K562 (cell line): ENCODE results near the gene ING5. TPM values are rescaled to one million over a fixed set of nuclear protein-coding genes. Genes with fewer than 3 reads are reported as not detected.

Source experiments
- E2F6 ChIP-seq, 2 experiments: IDR thresholded peaks; 2 replicates each; pipeline ENCODE4 v1.6.1; 2011; ENCODE audit warnings: borderline replicate concordance in 1 of 2, control low read depth in 1 of 2, low read depth in 1 of 2, low read length in 1 of 2, mild to moderate bottlenecking in 1 of 2, mixed read lengths in 1 of 2, moderate library complexity in 1 of 2; ENCODE audit not compliant: insufficient read depth in 1 of 2, insufficient read length in 1 of 2, poor library complexity in 1 of 2, severe bottlenecking in 1 of 2; ENCODE audit errors: extremely low read depth in 1 of 2
- EWSR1 ChIP-seq: fragments of 450-650 bp; IDR thresholded peaks from 2 replicates; pipeline ENCODE4 v1.6.1; 2018; ENCODE audit warnings: borderline replicate concordance, mild to moderate bottlenecking, low read depth, moderate library complexity; ENCODE audit not compliant: partially characterized antibody
- FOXM1 ChIP-seq, 2 experiments: fragments of 450-650 bp in 1 of 2; sonication (generic) in 1 of 2; formaldehyde crosslinking in 1 of 2; IDR thresholded peaks; 2 replicates each; pipeline versions ENCODE4 v1.6.1 to v1.9.0; 2017 to 2022; ENCODE audit warnings: low read depth in 2 of 2, mild to moderate bottlenecking in 2 of 2, missing genetic modification reagents in 1 of 2, moderate library complexity in 1 of 2
- GATAD2B ChIP-seq: fragments of 450-650 bp; IDR thresholded peaks from 2 replicates; pipeline ENCODE4 v1.6.1; 2017; ENCODE audit warnings: mild to moderate bottlenecking, borderline replicate concordance
- GTF2E2 ChIP-seq: fragments of 200-800 bp; sonication (Bioruptor generic); IDR thresholded peaks from 2 replicates; pipeline ENCODE4 v1.6.1; 2016; ENCODE audit warnings: missing genetic modification characterization, missing compliant biosample characterization
- HNRNPH1 ChIP-seq: fragments of 200-400 bp; formaldehyde crosslinking; optimal IDR thresholded peaks from 2 replicates; pipeline ENCODE3; 2017; ENCODE audit warnings: low read depth, mild to moderate bottlenecking, low read length, moderate library complexity
- KDM4B ChIP-seq, 2 experiments: fragments of 450-650 bp in 1 of 2; sonication (generic) in 1 of 2; IDR thresholded peaks; 2 replicates each; pipeline ENCODE4 v1.6.1; 2016 to 2017; ENCODE audit warnings: borderline replicate concordance in 2 of 2, antibody characterized with exemption in 1 of 2, low read depth in 1 of 2, mild to moderate bottlenecking in 1 of 2
- MCM2 ChIP-seq: fragments of 450-650 bp; IDR thresholded peaks from 2 replicates; pipeline ENCODE4 v1.6.1; 2017; ENCODE audit warnings: low read depth, mild to moderate bottlenecking
- MEF2D ChIP-seq: conservative IDR thresholded peaks from 2 replicates; pipeline ENCODE4 v1.6.1; 2016; ENCODE audit warnings: low read depth, missing genetic modification characterization, missing compliant biosample characterization
- MLX ChIP-seq, 2 experiments: fragments of 450-650 bp in 1 of 2; sonication (generic) in 1 of 2; formaldehyde crosslinking; conservative IDR thresholded peaks; 2 replicates each; pipeline versions ENCODE4 v1.4.0 to v1.8.1; 2020 to 2022; ENCODE audit warnings: mild to moderate bottlenecking in 1 of 2, missing genetic modification reagents in 1 of 2
- NCOA1 ChIP-seq: fragments of 450-650 bp; IDR thresholded peaks from 2 replicates; pipeline ENCODE4 v1.6.1; 2016; ENCODE audit warnings: low read depth
- PATZ1 ChIP-seq: fragments of 250-450 bp; sonication (Bioruptor Pico); IDR thresholded peaks from 2 replicates; pipeline ENCODE4 v1.5.0; 2020; ENCODE audit warnings: mild to moderate bottlenecking, borderline replicate concordance
- POLR3A ChIP-seq: IDR thresholded peaks from 2 replicates; pipeline ENCODE4 v1.6.1; 2011; ENCODE audit warnings: borderline replicate concordance, mild to moderate bottlenecking, moderate library complexity; ENCODE audit not compliant: insufficient read length, insufficient read depth; ENCODE audit errors: extremely low read depth
- RAD51 ChIP-seq: fragments of 450-650 bp; IDR thresholded peaks from 2 replicates; pipeline ENCODE4 v1.7.1; 2016; ENCODE audit warnings: low read depth, mild to moderate bottlenecking, borderline replicate concordance
- SAFB ChIP-seq: fragments of 200-400 bp; formaldehyde crosslinking; IDR thresholded peaks from 2 replicates; pipeline ENCODE4 v1.6.1; 2017; ENCODE audit warnings: low read depth, low read length, borderline replicate concordance
- SIX5 ChIP-seq, 2 experiments: IDR thresholded peaks; 2 replicates each; pipeline ENCODE4 v1.6.1; 2011; ENCODE audit warnings: low read length in 2 of 2, borderline replicate concordance in 1 of 2, low read depth in 1 of 2, mild to moderate bottlenecking in 1 of 2, moderate library complexity in 1 of 2; ENCODE audit not compliant: insufficient read depth in 1 of 2
- SMAD4 ChIP-seq: fragments of 250-450 bp; sonication (Bioruptor Pico); conservative IDR thresholded peaks from 2 replicates; pipeline ENCODE4 v1.8.0; 2021; ENCODE audit warnings: inconsistent platforms, mild to moderate bottlenecking, moderate library complexity
- SP1 ChIP-seq: sonication (generic); formaldehyde crosslinking; IDR thresholded peaks from 2 replicates; pipeline ENCODE4 v1.8.1; 2022; ENCODE audit warnings: mild to moderate bottlenecking, missing genetic modification reagents
- TFAP4 ChIP-seq: sonication (generic); formaldehyde crosslinking; IDR thresholded peaks from 2 replicates; pipeline ENCODE4 v1.8.0; 2022; ENCODE audit warnings: missing genetic modification reagents, mild to moderate bottlenecking, moderate library complexity, borderline replicate concordance
- ZNF133 ChIP-seq: fragments of 250-450 bp; sonication (Bioruptor Pico); IDR thresholded peaks from 2 replicates; pipeline ENCODE4 v1.4.0; 2020; ENCODE audit warnings: mild to moderate bottlenecking
- ZNF589 ChIP-seq: fragments of 200-800 bp; sonication (Bioruptor generic); IDR thresholded peaks from 2 replicates; pipeline ENCODE4 v1.6.1; 2016; ENCODE audit warnings: low read depth, missing genetic modification characterization, missing compliant biosample characterization
- polyA plus RNA-seq, 8 experiments: library from polyadenylated mRNA; depleted of rRNA in 4 of 8; stranded (reverse) in 5 of 8; unstranded in 3 of 8; fragments of >200 nt; fragmentation: Nextera tagmentation in 2 of 8; fragmentation: Illumina TruSeq in 1 of 8; extraction: Ambion mirVana in 2 of 8; extraction: Trizol in 1 of 8; gene quantifications; 2 replicates each; pipeline versions ENCODE4 v1.2.1 to v1.2.3, GENCODE V29; 2011 to 2014; ENCODE audit warnings: inconsistent platforms in 1 of 8, missing spikeins in 1 of 8
- total RNA-seq, 7 experiments: library from RNA; depleted of rRNA in 6 of 7; stranded (reverse); fragments of >200 nt in 6 of 7; fragmentation: Illumina TruSeq in 2 of 7; extraction: Trizol in 2 of 7; gene quantifications; 2 replicates each; pipeline versions ENCODE4 v1.2.1 to v1.2.3, GENCODE V29; 2011 to 2021; ENCODE audit warnings: low replicate concordance in 1 of 7

Gene ING5
- total and polyA plus RNA-seq, 9 of the 15 experiments (the other 6 are each of a cell fraction or from before 2014, with no cell fraction given), result 10.4 to 53.3 (median 27.9) TPM

- no peak for TF ChIP-seq PATZ1
- no peak for TF ChIP-seq POLR3A
- TF ChIP-seq ZNF589 (CRISPR knock-in tag), result no peak
- TF ChIP-seq SMAD4 (CRISPR knock-in tag), result no peak
- TF ChIP-seq SIX5 (IDR thresholded peaks at IDR 0.05; ENCODE audit: borderline replicate concordance in 1 of 2, insufficient read depth in 1 of 2, low read depth in 1 of 2, low read length in 2 of 2), result no peak; a peak in 1 of 4 replicates
- TF ChIP-seq MCM2, result no peak
- no peak for TF ChIP-seq MLX (CRISPR knock-in tag; conservative IDR thresholded peaks at IDR 0.05)
- no peak for TF ChIP-seq SP1 (CRISPR knock-in tag)
- TF ChIP-seq GATAD2B, result peak; percentile 55; the same call in 1 of the 2 replicates
- 0 out of 2 replicates have a peak, but pooled peaks have one; percentile 8 for TF ChIP-seq GTF2E2 (tag)
- TF ChIP-seq NCOA1, result no peak
- TF ChIP-seq KDM4B (IDR thresholded peaks at IDR 0.05; ENCODE audit: borderline replicate concordance in 2 of 2, low read depth in 1 of 2), result no peak
- peak; percentile 68; the same call in 1 of the 2 replicates for TF ChIP-seq FOXM1 (IDR thresholded peaks at IDR 0.05; ENCODE audit: low read depth)
- peak; percentile 90; the same call in 1 of the 2 replicates for TF ChIP-seq FOXM1 (CRISPR knock-in tag; IDR thresholded peaks at IDR 0.05; ENCODE audit: low read depth)
- no peak for TF ChIP-seq EWSR1
- no peak for TF ChIP-seq HNRNPH1
- peak in 1 of 2 experiments; percentile 80 for TF ChIP-seq E2F6 (IDR thresholded peaks at IDR 0.05; ENCODE audit: borderline replicate concordance in 1 of 2, extremely low read depth in 1 of 2, insufficient read depth in 1 of 2, insufficient read length in 1 of 2, low read depth in 1 of 2, low read length in 1 of 2, poor library complexity in 1 of 2, severe bottlenecking in 1 of 2)
- TF ChIP-seq MEF2D (tag), result no peak
- TF ChIP-seq ZNF133 (CRISPR knock-in tag), result no peak
- TF ChIP-seq RAD51, result no peak
- peak; percentile 10; the same call in 1 of the 2 replicates for TF ChIP-seq SAFB
- peak; percentile 38 for TF ChIP-seq TFAP4 (CRISPR knock-in tag)
Observed at GRCh38 chr2:241686650-241687425, 15.0 kb upstream of the ING5 start, which contains the start of gene DTYMK (continued).
